CD8-positive, alpha-beta memory T cell (primary cell): ENCODE data around the gene CLEC2L. TPM values are rescaled to one million over a fixed set of nuclear protein-coding genes. Genes with fewer than 3 reads are reported as not detected.

Experiments used
- CTCF ChIA-PET: fragments of 350-600 bp; sonication (Branson Sonifier 250); formaldehyde crosslinking; loops from one replicate; lab custom pipeline; 2021; ENCODE audit warnings: antibody characterized with exemption; lab: Charles Lee
- POLR2A ChIA-PET: fragments of 350-600 bp; sonication (Branson Sonifier 250); formaldehyde crosslinking; loops from one replicate; lab custom pipeline; 2021; ENCODE audit warnings: antibody characterized with exemption; lab: Charles Lee
- DNase-seq, 5 donors: peaks; one replicate each; pipeline versions ENCODE4 v3.0.0 to v3.0.0-alpha.2; 2020 to 2022; ENCODE audit warnings: mixed read lengths in 1 of 5
- H3K27ac ChIP-seq: one replicate; pipeline ENCODE4 v1.7.0; 2013; ENCODE audit warnings: low read depth, mild to moderate bottlenecking, low read length, moderate library complexity
- H3K27me3 ChIP-seq: 2 replicates; pipeline ENCODE4 v1.7.0; 2013; ENCODE audit warnings: low read length, mild to moderate bottlenecking; ENCODE audit not compliant: insufficient read depth, poor library complexity, severe bottlenecking
- H3K36me3 ChIP-seq: 2 replicates; pipeline ENCODE4 v1.7.0; 2013; ENCODE audit warnings: mild to moderate bottlenecking, low read length, moderate library complexity; ENCODE audit not compliant: insufficient read depth
- H3K4me1 ChIP-seq: 2 replicates; pipeline ENCODE4 v1.7.0; 2013; ENCODE audit warnings: mild to moderate bottlenecking, low read length, moderate library complexity; ENCODE audit not compliant: insufficient read depth
- H3K4me3 ChIP-seq: 2 replicates; pipeline ENCODE4 v1.7.0; 2013; ENCODE audit warnings: mild to moderate bottlenecking, low read length
- H3K9me3 ChIP-seq: 2 replicates; pipeline ENCODE4 v1.7.0; 2013; ENCODE audit warnings: mild to moderate bottlenecking, low read length
- H3K27ac Mint-ChIP-seq, 8 donors: one replicate each; pipeline ENCODE4 v1.8.0; 2020 to 2021; ENCODE audit warnings: mixed read lengths in 8 of 8, mild to moderate bottlenecking in 6 of 8, inconsistent platforms in 3 of 8, moderate library complexity in 3 of 8
- H3K27me3 Mint-ChIP-seq, 2 donors: one replicate each; pipeline ENCODE4 v1.8.0; 2020 to 2021; ENCODE audit warnings: mixed read lengths in 2 of 2, mild to moderate bottlenecking in 1 of 2, moderate library complexity in 1 of 2
- H3K36me3 Mint-ChIP-seq, 3 donors: one replicate each; pipeline ENCODE4 v1.8.0; 2020 to 2021; ENCODE audit warnings: mixed read lengths in 3 of 3, inconsistent platforms in 1 of 3, mild to moderate bottlenecking in 1 of 3
- H3K4me1 Mint-ChIP-seq, 3 donors: one replicate each; pipeline ENCODE4 v1.8.0; 2020 to 2021; ENCODE audit warnings: mixed read lengths in 3 of 3, inconsistent platforms in 1 of 3, mild to moderate bottlenecking in 1 of 3
- H3K4me3 Mint-ChIP-seq, 7 donors: one replicate each; pipeline ENCODE4 v1.8.0; 2020 to 2021; ENCODE audit warnings: mixed read lengths in 7 of 7, mild to moderate bottlenecking in 6 of 7, moderate library complexity in 4 of 7, inconsistent platforms in 2 of 7
- H3K9me3 Mint-ChIP-seq, 5 donors: one replicate each; pipeline ENCODE4 v1.8.0; 2020 to 2022; ENCODE audit warnings: mixed read lengths in 5 of 5, mild to moderate bottlenecking in 3 of 5, moderate library complexity in 2 of 5, inconsistent platforms in 1 of 5
- polyA plus RNA-seq: library from polyadenylated mRNA; unstranded; fragments of 300-500 nt; fragmentation: Illumina TruSeq; gene quantifications from one replicate; pipeline ENCODE4 v1.2.3, GENCODE V29; 2021
- total RNA-seq, 2 experiments: library from RNA; stranded (reverse); gene quantifications; one replicate each; pipeline ENCODE4 v1.2.3, GENCODE V29; 2021

The CLEC2L gene
- total and polyA plus RNA-seq, 3 experiments from 2014 or later, result not detected

- H3K9me3 Mint-ChIP-seq, result peaks cover 0 to 3% (median 0%) of the 10 kb centered on the region in 5 donors
- POLR2A ChIA-PET, result no interaction called here
- H3K36me3 ChIP-seq, result no peaks in the 10 kb centered on the region
- no peak overlapping the region for H3K27ac ChIP-seq
- no peak overlapping the region for H3K4me3 Mint-ChIP-seq
- no peak overlapping the region for H3K27ac Mint-ChIP-seq
- H3K9me3 ChIP-seq, result no peaks in the 10 kb centered on the region
- no peak for DNase-seq
- peaks cover 4 to 27% (median 13%) of the 10 kb centered on the region in 3 donors for H3K4me1 Mint-ChIP-seq
- no peaks in the 10 kb centered on the region for H3K27me3 ChIP-seq
- H3K4me1 ChIP-seq, result no peaks in the 10 kb centered on the region
- H3K36me3 Mint-ChIP-seq, result peaks cover 0 to 9% (median 5%) of the 10 kb centered on the region in 3 donors
- H3K27me3 Mint-ChIP-seq, result peaks cover 4 to 17% of the 10 kb centered on the region in 2 donors
- no peak overlapping the region for H3K4me3 ChIP-seq
- CTCF ChIA-PET, result no interaction called here
Measured at GRCh38 chr7:139562491-139562890, 39.0 kb downstream of the CLEC2L start.

DNA sequence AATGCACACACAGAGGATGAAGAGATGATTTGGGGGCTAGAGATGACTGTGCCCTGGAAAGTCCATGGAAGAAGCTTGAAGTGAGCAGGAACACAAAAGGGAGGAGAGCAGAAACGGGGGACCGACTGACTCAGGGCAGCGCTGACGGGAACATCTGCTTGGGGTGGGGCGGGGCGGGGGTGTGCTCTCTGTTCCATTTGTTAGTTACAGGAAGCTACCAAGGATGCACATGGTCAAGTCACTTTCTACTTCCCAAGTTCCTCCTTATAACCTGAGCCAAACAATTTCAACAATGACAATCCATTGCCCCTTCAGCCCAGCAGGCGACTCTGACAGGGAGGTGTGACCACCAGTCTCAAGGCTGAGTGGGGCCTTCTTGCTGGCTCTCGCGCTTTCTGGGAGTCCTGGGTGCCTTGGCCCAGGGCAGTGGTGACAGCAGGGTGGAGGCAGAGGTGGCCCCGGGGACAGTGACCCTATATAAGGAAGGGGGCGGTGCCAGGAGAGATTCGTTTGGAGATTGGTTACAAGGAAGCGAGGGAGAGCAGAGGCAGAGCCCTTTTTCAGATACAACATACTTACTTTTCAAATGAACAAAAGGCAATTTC, 39.6 kb downstream of the CLEC2L start:
- H3K4me1 ChIP-seq, result no peaks in the 10 kb centered on the region
- no peaks in the 10 kb centered on the region for H3K9me3 ChIP-seq
- Mint-ChIP-seq H3K9me3 (peaks cover 0 to 3% (median 0%) of the 10 kb centered on the region in 5 donors), H3K27me3 (peaks cover 4 to 12% of the 10 kb centered on the region in 2 donors), H3K4me3 (no peak overlapping the region), H3K4me1 (peaks cover 4 to 27% (median 13%) of the 10 kb centered on the region in 3 donors), H3K36me3 (peaks cover 2 to 9% (median 5%) of the 10 kb centered on the region in 3 donors), H3K27ac (peak overlapping the region in 1 of 8 donors; percentile 42)
- H3K27ac ChIP-seq, result no peak overlapping the region
- no peak overlapping the region for H3K4me3 ChIP-seq
- DNase-seq, result no peak
- H3K27me3 ChIP-seq, result no peaks in the 10 kb centered on the region
- no peaks in the 10 kb centered on the region for H3K36me3 ChIP-seq
- ChIA-PET POLR2A (no interaction called here), CTCF (no interaction called here)

DNA sequence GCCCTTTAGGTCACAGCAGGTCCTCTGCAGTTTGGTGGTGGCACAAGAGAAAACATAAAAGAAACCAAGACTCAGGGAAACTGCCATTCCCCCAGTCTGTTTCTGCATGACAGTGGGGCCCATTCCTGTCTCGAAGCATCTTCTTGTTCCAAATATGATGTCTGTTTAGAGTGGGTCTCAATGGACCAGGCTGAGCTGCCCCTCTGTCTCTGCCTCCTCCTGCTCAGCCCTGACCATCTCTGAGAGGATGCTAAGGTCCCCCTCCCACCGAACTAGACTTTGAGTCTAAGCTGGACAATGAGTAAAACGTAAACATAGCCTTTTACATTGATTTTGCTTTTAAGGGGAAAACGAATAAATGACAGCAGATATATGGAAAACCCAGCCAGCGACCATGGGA, 40.4 kb downstream of the CLEC2L start:
- Histone ChIP-seq H3K27ac (no peak overlapping the region), H3K27me3 (no peaks in the 10 kb centered on the region), H3K4me1 (no peaks in the 10 kb centered on the region), H3K4me3 (no peak overlapping the region), H3K9me3 (no peaks in the 10 kb centered on the region), H3K36me3 (no peaks in the 10 kb centered on the region)
- Mint-ChIP-seq H3K27ac (no peak overlapping the region), H3K9me3 (peaks cover 0 to 3% (median 0%) of the 10 kb centered on the region in 5 donors), H3K36me3 (peaks cover 4 to 9% (median 5%) of the 10 kb centered on the region in 3 donors), H3K4me3 (no peak overlapping the region), H3K27me3 (peaks cover 4 to 8% of the 10 kb centered on the region in 2 donors), H3K4me1 (peaks cover 5 to 27% (median 13%) of the 10 kb centered on the region in 3 donors)
- peak in 1 of 5 donors; percentile 16 for DNase-seq
- ChIA-PET CTCF (no interaction called here), POLR2A (no interaction called here)

- H3K27ac ChIP-seq, result no peak overlapping the region
- H3K27me3 ChIP-seq, result no peaks in the 10 kb centered on the region
- no peaks in the 10 kb centered on the region for H3K9me3 ChIP-seq
- Mint-ChIP-seq H3K4me3 (no peak overlapping the region), H3K4me1 (peaks cover 5 to 27% (median 13%) of the 10 kb centered on the region in 3 donors), H3K36me3 (peaks cover 0 to 12% (median 7%) of the 10 kb centered on the region in 3 donors), H3K27me3 (no peaks in the 10 kb centered on the region), H3K9me3 (no peaks in the 10 kb centered on the region), H3K27ac (peak overlapping the region in 2 of 8 donors; percentile 35 to 64)
- ChIA-PET POLR2A (no interaction called here), CTCF (interaction anchor here (1.1 kb wide), 1 partner anchor 18 kb away, joined by 3 read pairs; no protein-coding TSS in a partner anchor)
- DNase-seq, result no peak
- no peaks in the 10 kb centered on the region for H3K4me1 ChIP-seq
- no peaks in the 10 kb centered on the region for H3K36me3 ChIP-seq
- H3K4me3 ChIP-seq, result no peak overlapping the region
Measured at GRCh38 chr7:139566075-139566474, 42.6 kb downstream of the CLEC2L start.

DNA sequence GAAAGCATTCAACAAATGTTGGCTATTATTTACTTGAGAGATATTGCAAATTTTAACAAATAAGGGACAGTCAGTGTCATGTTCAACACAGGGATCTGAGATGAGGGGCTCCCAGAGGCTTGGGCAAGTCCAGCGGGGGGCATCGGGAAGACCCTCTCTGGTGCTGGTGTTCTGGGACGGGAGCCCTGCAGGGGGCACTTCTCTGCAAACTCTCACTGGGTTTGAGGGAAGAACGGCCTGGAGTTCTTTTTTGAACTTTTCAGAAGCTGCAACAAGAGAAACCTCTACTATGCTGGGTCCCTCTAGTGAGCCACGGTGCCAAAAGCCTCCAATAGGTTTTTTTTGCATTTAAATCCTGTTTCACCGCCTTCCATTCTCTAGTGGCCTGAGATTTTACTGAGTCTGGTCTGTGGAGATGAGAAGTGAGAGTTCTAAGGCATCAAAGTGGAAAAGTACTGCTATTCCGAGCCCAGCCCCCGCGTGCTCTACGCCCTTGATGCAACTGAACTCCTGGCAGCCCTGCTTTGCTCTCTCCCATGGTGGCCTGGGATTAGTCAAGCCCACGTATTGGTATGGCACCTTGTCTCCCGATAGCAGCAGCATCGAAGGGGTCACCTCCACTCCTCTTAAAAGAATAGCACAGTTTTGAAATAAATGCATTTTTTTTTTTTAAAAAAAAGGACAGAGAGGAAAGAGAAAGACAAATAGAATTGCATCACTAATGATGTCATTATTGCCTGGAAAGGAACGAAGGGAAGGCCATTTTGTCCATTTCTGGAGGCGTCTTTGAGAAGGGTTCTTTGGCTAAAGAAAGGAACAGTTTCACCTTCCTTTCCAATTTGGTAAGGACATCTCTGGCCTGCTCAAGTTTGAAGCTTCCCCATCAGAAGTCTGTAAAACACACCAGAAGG, 43.5 kb downstream of the CLEC2L start:
- Mint-ChIP-seq H3K9me3 (no peaks in the 10 kb centered on the region), H3K27me3 (no peaks in the 10 kb centered on the region), H3K27ac (peak overlapping the region in 3 of 8 donors; percentile 35 to 89 (median 40)), H3K36me3 (peaks cover 0 to 17% (median 7%) of the 10 kb centered on the region in 3 donors), H3K4me3 (no peak overlapping the region), H3K4me1 (peaks cover 5 to 27% (median 13%) of the 10 kb centered on the region in 3 donors)
- Histone ChIP-seq H3K27ac (no peak overlapping the region), H3K4me3 (no peak overlapping the region), H3K9me3 (no peaks in the 10 kb centered on the region), H3K4me1 (no peaks in the 10 kb centered on the region), H3K36me3 (no peaks in the 10 kb centered on the region), H3K27me3 (no peaks in the 10 kb centered on the region)
- DNase-seq, result peak in 1 of 5 donors; percentile 3
- ChIA-PET CTCF (interaction anchor here (1.1 kb wide), 1 partner anchor 17 kb away, joined by 3 read pairs; no protein-coding TSS in a partner anchor), POLR2A (no interaction called here)

DNA sequence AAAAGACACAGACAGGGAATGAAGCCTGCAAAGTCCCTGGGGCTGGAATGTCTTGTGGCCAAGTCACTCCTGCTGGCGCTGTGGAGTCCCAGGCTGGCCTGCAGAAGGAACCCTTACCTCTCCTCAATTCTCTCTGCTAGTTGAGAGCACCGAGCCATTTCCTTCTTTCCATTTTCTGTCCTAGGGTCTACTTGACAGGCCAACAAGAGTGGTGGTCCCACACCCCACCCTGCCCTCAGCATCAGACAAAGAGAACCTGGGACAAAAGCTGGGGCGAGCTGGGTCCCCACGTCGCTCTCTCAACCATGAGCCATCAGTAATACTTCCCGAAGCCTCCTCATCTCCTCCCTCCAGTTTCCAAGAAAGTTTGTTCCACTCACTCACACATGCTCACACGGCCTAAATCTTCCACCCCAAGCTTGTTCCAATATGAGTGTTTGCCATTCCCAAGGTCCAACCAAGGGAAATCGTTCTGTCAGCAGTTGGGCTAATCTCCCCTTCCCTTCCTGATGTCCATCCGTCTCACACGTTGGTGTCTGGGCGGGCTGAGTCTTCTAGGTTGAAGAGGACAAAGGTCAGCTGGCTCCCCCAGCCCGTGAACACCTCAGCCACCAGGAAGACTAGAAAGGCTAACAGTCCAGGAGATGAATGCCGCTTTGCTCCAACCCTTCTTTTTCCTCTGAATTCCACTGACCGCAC, 44.3 kb downstream of the CLEC2L start:
- POLR2A ChIA-PET, result no interaction called here
- Histone ChIP-seq H3K4me3 (no peak overlapping the region), H3K27ac (no peak overlapping the region), H3K4me1 (no peaks in the 10 kb centered on the region), H3K36me3 (no peaks in the 10 kb centered on the region), H3K27me3 (no peaks in the 10 kb centered on the region), H3K9me3 (no peaks in the 10 kb centered on the region)
- H3K4me3 Mint-ChIP-seq, result no peak overlapping the region
- H3K27ac Mint-ChIP-seq, result no peak overlapping the region
- no peaks in the 10 kb centered on the region for H3K9me3 Mint-ChIP-seq
- H3K4me1 Mint-ChIP-seq, result peaks cover 5 to 27% (median 13%) of the 10 kb centered on the region in 3 donors
- peaks cover 0 to 18% (median 7%) of the 10 kb centered on the region in 3 donors for H3K36me3 Mint-ChIP-seq
- CTCF ChIA-PET, result no interaction called here
- peak in 1 of 5 donors; percentile 8 for DNase-seq
- H3K27me3 Mint-ChIP-seq, result peaks cover 0 to under 1% of the 10 kb centered on the region in 2 donors

- no peak overlapping the region for H3K4me3 ChIP-seq
- H3K9me3 ChIP-seq, result no peaks in the 10 kb centered on the region
- ChIA-PET POLR2A (no interaction called here), CTCF (no interaction called here)
- Mint-ChIP-seq H3K4me1 (peaks cover 5 to 27% (median 13%) of the 10 kb centered on the region in 3 donors), H3K27ac (no peak overlapping the region), H3K4me3 (no peak overlapping the region), H3K36me3 (peaks cover 0 to 23% (median 5%) of the 10 kb centered on the region in 3 donors), H3K27me3 (peaks cover 0 to 1% of the 10 kb centered on the region in 2 donors), H3K9me3 (no peaks in the 10 kb centered on the region)
- no peaks in the 10 kb centered on the region for H3K36me3 ChIP-seq
- H3K27ac ChIP-seq, result no peak overlapping the region
- H3K27me3 ChIP-seq, result no peaks in the 10 kb centered on the region
- no peaks in the 10 kb centered on the region for H3K4me1 ChIP-seq
- no peak for DNase-seq
Measured at GRCh38 chr7:139568346-139568675, 44.8 kb downstream of the CLEC2L start.
